Cardiac atrium fibroblast (primary cell): ENCODE measurements around the gene ZCWPW1. TPM values are rescaled to one million over a fixed set of nuclear protein-coding genes. Genes with fewer than 3 reads are reported as not detected.

Experiments used
- total RNA-seq: library from RNA; depleted of rRNA; stranded (reverse); fragments of >200 nt; gene quantifications from 2 replicates; pipeline ENCODE4 v1.2.3, GENCODE V29; 2015

ZCWPW1 gene
- 0.72 and 0.81 TPM in 2 replicates for total RNA-seq

GRCh38 chr7:100428199-100428966 lies at the start of gene ZCWPW1:
ZCWPW1 (minus strand) TSS chr7:100428703; CDS start chr7:100420649, 8,054 bp downstream.

GRCh38 chr7:100464210-100464660 lies 35.7 kb upstream of the ZCWPW1 start, which contains the start of gene SPACDR:
SPACDR (minus strand) TSS chr7:100464260; CDS start chr7:100464025, 235 bp downstream.

GRCh38 chr7:100429637-100430492 lies 1.4 kb upstream of the ZCWPW1 start, which contains the start of gene MEPCE:
MEPCE (plus strand) TSS chr7:100429831; CDS start chr7:100430019, 188 bp downstream.

GRCh38 chr7:100373261-100373831 lies 55.2 kb downstream of the ZCWPW1 start, which contains the start of gene PILRA:
PILRA (plus strand) TSS chr7:100373487; CDS start chr7:100373657, 170 bp downstream.

GRCh38 chr7:100358027-100358856 lies 70.3 kb downstream of the ZCWPW1 start, which contains the start of gene PILRB:
PILRB (plus strand) TSS chr7:100358117; CDS start chr7:100358303, 186 bp downstream.

Other genes with a start within 250 kb of the ZCWPW1 start
- not detected in 2 replicates for gene PVRIG, start 208.8 kb downstream of the ZCWPW1 start, total RNA-seq
- not detected in 2 replicates for gene SPDYE3, start 121.0 kb downstream of the ZCWPW1 start, total RNA-seq
- gene PILRB, start 70.6 kb downstream of the ZCWPW1 start, total RNA-seq: 13.5 and 19.0 TPM in 2 replicates
- 0.32 and 1.1 TPM in 2 replicates for gene PILRA, start 55.2 kb downstream of the ZCWPW1 start, total RNA-seq
- 30.8 and 32.3 TPM in 2 replicates for gene MEPCE, start 1.1 kb upstream of the ZCWPW1 start, total RNA-seq
- gene PPP1R35, start 7.8 kb upstream of the ZCWPW1 start, total RNA-seq: 8.3 and 16.2 TPM in 2 replicates
- 1.5 TPM in 1 of 2 replicates, not detected in the other for gene SPACDR, start 35.6 kb upstream of the ZCWPW1 start, total RNA-seq
- gene TSC22D4, start 50.5 kb upstream of the ZCWPW1 start, total RNA-seq: 53.6 and 78.3 TPM in 2 replicates
- 2.4 and 7.0 TPM in 2 replicates for gene NYAP1, start 55.2 kb upstream of the ZCWPW1 start, total RNA-seq
- 24.3 and 43.0 TPM in 2 replicates for gene AGFG2, start 110.5 kb upstream of the ZCWPW1 start, total RNA-seq
- gene SAP25, start 145.2 kb upstream of the ZCWPW1 start, total RNA-seq: not detected in 2 replicates
- gene LRCH4, start 157.4 kb upstream of the ZCWPW1 start, total RNA-seq: 35.0 and 56.3 TPM in 2 replicates
- 0.65 and 3.1 TPM in 2 replicates for gene FBXO24, start 157.6 kb upstream of the ZCWPW1 start, total RNA-seq
- 131 and 244 TPM in 2 replicates for gene PCOLCE, start 173.7 kb upstream of the ZCWPW1 start, total RNA-seq
- gene MOSPD3, start 183.8 kb upstream of the ZCWPW1 start, total RNA-seq: 12.8 and 30.7 TPM in 2 replicates
- 2.9 and 4.5 TPM in 2 replicates for gene TFR2, start 212.8 kb upstream of the ZCWPW1 start, total RNA-seq
- gene ACTL6B, start 227.7 kb upstream of the ZCWPW1 start, total RNA-seq: not detected in 2 replicates
- 215 and 238 TPM in 2 replicates for gene GNB2, start 245.0 kb upstream of the ZCWPW1 start, total RNA-seq